Body of pancreas (tissue), 4 donors: ENCODE data around the gene MGAT5. TPM values are rescaled to one million over a fixed set of nuclear protein-coding genes. Genes with fewer than 3 reads are reported as not detected.

Source experiments
- ATAC-seq: fragments of 150-250 bp; one replicate; pipeline ENCODE4 v1.9.1; 2016
- DNase-seq, 4 donors: peaks; one replicate each; pipeline ENCODE4 v3.0.0-alpha.2; 2019
- H3K27ac ChIP-seq, 4 donors: fragments of 200-600 bp; sonication (generic); 1 replicate in 3 of 4; 2 replicates in 1 of 4; pipeline versions ENCODE4 v1.5.1 to v1.6.1; 2016 to 2019; ENCODE audit warnings: mild to moderate bottlenecking in 1 of 4, mixed read lengths in 1 of 4, moderate library complexity in 1 of 4
- H3K27me3 ChIP-seq, 2 donors: fragments of 200-600 bp; sonication (generic); one replicate each; pipeline ENCODE4 v1.6.0; 2016; ENCODE audit warnings: mild to moderate bottlenecking in 1 of 2
- H3K36me3 ChIP-seq, 2 donors: fragments of 200-600 bp; sonication (generic); replicated peaks in 1 of 2; 2 replicates each; pipeline ENCODE4 v1.5.1; 2016; ENCODE audit warnings: low read depth in 2 of 2; ENCODE audit not compliant: insufficient read depth in 1 of 2
- H3K4me1 ChIP-seq: fragments of 200-600 bp; sonication (generic); one replicate; pipeline ENCODE4 v1.6.0; 2016
- H3K4me3 ChIP-seq, 2 donors: fragments of 200-600 bp; sonication (generic); 1 replicate in 1 of 2; 2 replicates in 1 of 2; pipeline ENCODE4 v1.5.1; 2016 to 2019
- H3K9me3 ChIP-seq, 3 donors: fragments of 200-600 bp; sonication (generic); 1 replicate in 2 of 3; 2 replicates in 1 of 3; pipeline ENCODE4 v1.5.1; 2016
- CTCF ChIP-seq, 7 experiments: fragments of 450-650 bp in 4 of 7; fragments of 200-600 bp in 3 of 7; sonication (generic) in 3 of 7; IDR thresholded peaks; one replicate each; pipeline ENCODE4 v1.5.1; 2016 to 2019; ENCODE audit warnings: antibody characterized with exemption in 7 of 7
- POLR2A ChIP-seq, 3 donors: fragments of 450-650 bp; IDR thresholded peaks; one replicate each; pipeline ENCODE4 v1.6.1; 2016; ENCODE audit warnings: antibody characterized with exemption in 3 of 3, mild to moderate bottlenecking in 2 of 3
- WGBS, 2 donors: methylation state at CpG; one replicate each; pipeline ENCODE4 v1.1.5; 2017; 5-methylcytosine and 5-hydroxymethylcytosine counted together
- intact Hi-C: fragments of 100-400 bp; cut with DNase I; formaldehyde crosslinking; loops from one replicate; pipeline ENCODE4 v1.15.1; 2023
- total RNA-seq, 2 donors: library from RNA; depleted of rRNA; stranded (reverse); fragments of >200 nt; gene quantifications; one replicate each; pipeline ENCODE4 v1.1.0, GENCODE V29; 2016

The MGAT5 gene
- total RNA-seq, 2 donors from 2014 or later, result 15.8 to 16.3 TPM

GRCh38 chr2:134460583-134460998 is 206.7 kb downstream of the MGAT5 start:
- Histone ChIP-seq H3K36me3 (no peaks in the 10 kb centered on the region), H3K4me1 (peaks cover 22% of the 10 kb centered on the region), H3K9me3 (no peaks in the 10 kb centered on the region), H3K27me3 (no peaks in the 10 kb centered on the region), H3K4me3 (no peak overlapping the region), H3K27ac (peak overlapping the region in 2 of 4 donors; percentile 24 to 40)
- 12 to 31% methylated on average over 6 to 8 of the region's 8 CpGs for WGBS, 2 donors
- intact Hi-C loops, result no loop called here
- no peak for TF ChIP-seq POLR2A (IDR thresholded peaks at IDR 0.05)
- TF ChIP-seq CTCF (IDR thresholded peaks at IDR 0.05), result peak; percentile 48 to 92 (median 87)
- ATAC-seq, result peak; percentile 91
- DNase-seq, result peak; percentile 79 to 89 (median 87)

- TF ChIP-seq POLR2A (IDR thresholded peaks at IDR 0.05) (no peak), CTCF (IDR thresholded peaks at IDR 0.05) (no peak)
- WGBS, 2 donors, result 63 to 74% methylated on average over 6 of the region's 6 CpGs
- H3K4me1 ChIP-seq, result peaks cover 27% of the 10 kb centered on the region
- no peaks in the 10 kb centered on the region for H3K27me3 ChIP-seq
- ATAC-seq (no peak), DNase-seq (no peak)
- H3K4me3 ChIP-seq, result no peak overlapping the region
- intact Hi-C loops, result no loop called here
- no peak overlapping the region for H3K27ac ChIP-seq
- no peaks in the 10 kb centered on the region for H3K36me3 ChIP-seq
- no peaks in the 10 kb centered on the region for H3K9me3 ChIP-seq
These were observed 207.6 kb downstream of the MGAT5 start for GRCh38 chr2:134461511-134461910.

GRCh38 chr2:134462275-134462674 is 208.4 kb downstream of the MGAT5 start:
- WGBS, 2 donors, result 93 to 95% methylated on average over 6 of the region's 6 CpGs
- no peak for ATAC-seq
- intact Hi-C loops, result no loop called here

GRCh38 chr2:134462791-134463698 is 209.2 kb downstream of the MGAT5 start:
- 85 to 97% methylated on average over 6 to 11 of the region's 11 CpGs for WGBS, 2 donors
- H3K9me3 ChIP-seq, result no peaks in the 10 kb centered on the region
- no peaks in the 10 kb centered on the region for H3K27me3 ChIP-seq
- H3K4me3 ChIP-seq, result no peak overlapping the region
- DNase-seq (no peak), ATAC-seq (no peak)
- H3K27ac ChIP-seq, result no peak overlapping the region
- H3K4me1 ChIP-seq, result peaks cover 23% of the 10 kb centered on the region
- no peaks in the 10 kb centered on the region for H3K36me3 ChIP-seq
- intact Hi-C loops, result no loop called here
- TF ChIP-seq POLR2A (IDR thresholded peaks at IDR 0.05) (no peak), CTCF (IDR thresholded peaks at IDR 0.05) (no peak)

More at GRCh38 chr2:134462275-134462674, 208.4 kb downstream of the MGAT5 start:
- H3K36me3 ChIP-seq, result no peaks in the 10 kb centered on the region
- no peak for DNase-seq
- no peaks in the 10 kb centered on the region for H3K27me3 ChIP-seq
- H3K4me3 ChIP-seq, result no peak overlapping the region
- TF ChIP-seq POLR2A (IDR thresholded peaks at IDR 0.05), result no peak
- peaks cover 27% of the 10 kb centered on the region for H3K4me1 ChIP-seq
- H3K9me3 ChIP-seq, result no peaks in the 10 kb centered on the region
- no peak overlapping the region for H3K27ac ChIP-seq

GRCh38 chr2:134463699-134464022 is 209.8 kb downstream of the MGAT5 start:
- DNase-seq, result no peak
- intact Hi-C loops, result no loop called here
- Histone ChIP-seq H3K9me3 (no peaks in the 10 kb centered on the region), H3K27me3 (no peaks in the 10 kb centered on the region), H3K4me1 (peaks cover 19% of the 10 kb centered on the region), H3K36me3 (no peaks in the 10 kb centered on the region), H3K4me3 (no peak overlapping the region), H3K27ac (no peak overlapping the region)
- ATAC-seq, result no peak
- TF ChIP-seq CTCF (IDR thresholded peaks at IDR 0.05) (no peak), POLR2A (IDR thresholded peaks at IDR 0.05) (no peak)
- 86 to 93% methylated on average over 7 of the region's 7 CpGs for WGBS, 2 donors
